CD4-positive, alpha-beta memory T cell (primary cell): ENCODE results near the gene RNU6-9. TPM values are rescaled to one million over a fixed set of nuclear protein-coding genes. Genes with fewer than 3 reads are reported as not detected.
A peak's percentile ranks its signal among the peaks of the same experiment; 100 is the strongest.
"Not testable (repeated sequence)": the region's sequence is repeated elsewhere in the genome, so short reads cannot be mapped to it uniquely, and the experiment has no call there.

Source experiments
- CTCF ChIA-PET: fragments of 350-600 bp; sonication (Branson Sonifier 250); formaldehyde crosslinking; loops from one replicate; lab custom pipeline; 2021; ENCODE audit warnings: inconsistent platforms; ENCODE audit not compliant: partially characterized antibody; lab: Charles Lee
- POLR2A ChIA-PET: fragments of 350-600 bp; sonication (Branson Sonifier 250); formaldehyde crosslinking; loops from one replicate; lab custom pipeline; 2021; ENCODE audit not compliant: partially characterized antibody; lab: Charles Lee
- DNase-seq, 5 donors: peaks; one replicate each; pipeline versions ENCODE4 v3.0.0 to v3.0.0-alpha.2; 2020 to 2022; ENCODE audit warnings: mixed read lengths in 1 of 5
- H3K27ac ChIP-seq: one replicate; pipeline ENCODE4 v1.7.0; 2013; ENCODE audit warnings: low read depth, low read length
- H3K27me3 ChIP-seq: 2 replicates; pipeline ENCODE4 v1.7.0; 2013; ENCODE audit warnings: mild to moderate bottlenecking, low read length, moderate library complexity; ENCODE audit not compliant: insufficient read depth
- H3K36me3 ChIP-seq: 2 replicates; pipeline ENCODE4 v1.7.0; 2013; ENCODE audit warnings: mild to moderate bottlenecking, low read length, moderate library complexity; ENCODE audit not compliant: insufficient read depth
- H3K4me1 ChIP-seq: 2 replicates; pipeline ENCODE4 v1.7.0; 2013; ENCODE audit warnings: mild to moderate bottlenecking, low read length, moderate library complexity; ENCODE audit not compliant: insufficient read depth
- H3K4me3 ChIP-seq, 2 donors: one replicate each; pipeline ENCODE4 v1.7.0; 2013; ENCODE audit warnings: low read length in 2 of 2, mild to moderate bottlenecking in 1 of 2
- H3K9me3 ChIP-seq, 2 donors: one replicate each; pipeline ENCODE4 v1.7.0; 2013; ENCODE audit warnings: low read length in 2 of 2, control low read depth in 1 of 2; ENCODE audit not compliant: control insufficient read depth in 1 of 2
- H3K27ac Mint-ChIP-seq, 7 donors: one replicate each; pipeline ENCODE4 v1.8.0; 2020 to 2021; ENCODE audit warnings: mixed read lengths in 7 of 7, mild to moderate bottlenecking in 6 of 7, inconsistent platforms in 3 of 7, moderate library complexity in 3 of 7
- H3K27me3 Mint-ChIP-seq, 2 donors: one replicate each; pipeline ENCODE4 v1.8.0; 2020 to 2021; ENCODE audit warnings: mixed read lengths in 2 of 2
- H3K36me3 Mint-ChIP-seq, 2 donors: one replicate each; pipeline ENCODE4 v1.8.0; 2020 to 2021; ENCODE audit warnings: mixed read lengths in 2 of 2, inconsistent platforms in 1 of 2, mild to moderate bottlenecking in 1 of 2
- H3K4me1 Mint-ChIP-seq, 4 donors: one replicate each; pipeline ENCODE4 v1.8.0; 2020 to 2021; ENCODE audit warnings: mixed read lengths in 4 of 4, mild to moderate bottlenecking in 1 of 4
- H3K4me3 Mint-ChIP-seq, 8 donors: one replicate each; pipeline ENCODE4 v1.8.0; 2020 to 2021; ENCODE audit warnings: mixed read lengths in 8 of 8, mild to moderate bottlenecking in 7 of 8, moderate library complexity in 6 of 8, inconsistent platforms in 3 of 8
- H3K9me3 Mint-ChIP-seq, 8 donors: one replicate each; pipeline ENCODE4 v1.8.0; 2020 to 2021; ENCODE audit warnings: mixed read lengths in 8 of 8, mild to moderate bottlenecking in 5 of 8, inconsistent platforms in 3 of 8, moderate library complexity in 1 of 8
- intact Hi-C: fragments of 100-400 bp; cut with micrococcal nuclease; formaldehyde crosslinking; loops from one replicate; pipeline ENCODE4 v1.15.1; 2023
- polyA plus RNA-seq, 2 donors: library from polyadenylated mRNA; unstranded; fragments of 300-500 nt; fragmentation: Illumina TruSeq; gene quantifications; one replicate each; pipeline ENCODE4 v1.2.3, GENCODE V29; 2021
- total RNA-seq, 2 experiments: library from RNA; stranded (reverse); gene quantifications; one replicate each; pipeline ENCODE4 v1.2.3, GENCODE V29; 2021

RNU6-9 gene
- total and polyA plus RNA-seq, 4 experiments from 2014 or later: not detected

GRCh38 chr19:889662-890295, 3.5 kb upstream of the RNU6-9 start:
- Mint-ChIP-seq H3K9me3 (peaks cover 0 to 6% (median 0%) of the 10 kb centered on the region in 8 donors), H3K4me3 (peak overlapping the region in 4 of 8 donors; percentile 23 to 74 (median 34)), H3K4me1 (peaks cover 5 to 45% (median 10%) of the 10 kb centered on the region in 4 donors), H3K27me3 (peaks cover 0 to 3% of the 10 kb centered on the region in 2 donors), H3K36me3 (peaks cover 0 to 25% of the 10 kb centered on the region in 2 donors), H3K27ac (peak overlapping the region in 2 of 7 donors; percentile 87 to 95)
- ChIA-PET POLR2A (interaction anchor here (0.6 to 1.3 kb wide), 2 partner anchors 16 to 30 kb away, joined by 3 to 4 read pairs; no protein-coding TSS in a partner anchor), CTCF (interaction anchor here (0.5 kb wide), 1 partner anchor 32 kb away, joined by 3 read pairs; no protein-coding TSS in a partner anchor)
- intact Hi-C loops: no loop called here
- peaks cover 18% of the 10 kb centered on the region for H3K36me3 ChIP-seq
- peaks cover 39% of the 10 kb centered on the region for H3K4me1 ChIP-seq
- H3K4me3 ChIP-seq: no peak overlapping the region
- no peak overlapping the region for H3K27ac ChIP-seq
- no peaks in the 10 kb centered on the region for H3K9me3 ChIP-seq
- no peaks in the 10 kb centered on the region for H3K27me3 ChIP-seq
- DNase-seq: no peak

GRCh38 chr19:890831-891230, 2.5 kb upstream of the RNU6-9 start:
- Histone ChIP-seq H3K27ac (no peak overlapping the region), H3K27me3 (no peaks in the 10 kb centered on the region), H3K9me3 (no peaks in the 10 kb centered on the region), H3K4me1 (peaks cover 39% of the 10 kb centered on the region), H3K4me3 (no peak overlapping the region), H3K36me3 (peaks cover 15% of the 10 kb centered on the region)
- peaks cover 7 to 47% (median 11%) of the 10 kb centered on the region in 4 donors for H3K4me1 Mint-ChIP-seq
- peak overlapping the region in 3 of 7 donors; percentile 32 to 77 (median 63) for H3K27ac Mint-ChIP-seq
- CTCF ChIA-PET: no interaction called here
- peaks cover 0 to 6% (median 0%) of the 10 kb centered on the region in 8 donors for H3K9me3 Mint-ChIP-seq
- peak overlapping the region; percentile 41 to 78 (median 67) for H3K4me3 Mint-ChIP-seq
- POLR2A ChIA-PET: no interaction called here
- DNase-seq: no peak
- H3K27me3 Mint-ChIP-seq: peaks cover 0 to 3% of the 10 kb centered on the region in 2 donors
- intact Hi-C loops: no loop called here
- H3K36me3 Mint-ChIP-seq: peaks cover 0 to 21% of the 10 kb centered on the region in 2 donors

- peak overlapping the region in 1 of 2 donors; percentile 76 for H3K4me3 ChIP-seq
- Mint-ChIP-seq H3K27ac (peak overlapping the region in 5 of 7 donors; percentile 38 to 100 (median 78)), H3K4me1 (peaks cover 7 to 51% (median 11%) of the 10 kb centered on the region in 4 donors), H3K36me3 (peaks cover under 1 to 24% of the 10 kb centered on the region in 2 donors), H3K4me3 (peak overlapping the region; percentile 79 to 87 (median 84))
- H3K27ac ChIP-seq, H3K27me3 ChIP-seq, H3K9me3 Mint-ChIP-seq, intact Hi-C loops, H3K27me3 Mint-ChIP-seq, CTCF ChIA-PET, H3K9me3 ChIP-seq, DNase-seq: not testable (repeated sequence)
- peaks cover 11% of the 10 kb centered on the region for H3K36me3 ChIP-seq
- POLR2A ChIA-PET: interaction anchor here (8.9 kb wide), 1 partner anchor 16 kb away, joined by 252 read pairs; no protein-coding TSS in a partner anchor
- H3K4me1 ChIP-seq: peaks cover 38% of the 10 kb centered on the region
Observed at GRCh38 chr19:891421-892200, 1.7 kb upstream of the RNU6-9 start.

GRCh38 chr19:892243-892893, 916 bp upstream of the RNU6-9 start:
- DNase-seq: no peak
- Histone ChIP-seq H3K4me1 (peaks cover 33% of the 10 kb centered on the region), H3K36me3 (peaks cover 18% of the 10 kb centered on the region), H3K9me3 (no peaks in the 10 kb centered on the region), H3K27me3 (no peaks in the 10 kb centered on the region), H3K27ac (peak overlapping the region; percentile 80), H3K4me3 (peak overlapping the region; percentile 36 to 76)
- CTCF ChIA-PET: interaction anchor here (0.7 to 2.7 kb wide), 7 partner anchors 12 to 29 kb away, joined by 3 to 17 read pairs (median 5); no protein-coding TSS in a partner anchor
- peak overlapping the region; percentile 38 to 100 (median 88) for H3K27ac Mint-ChIP-seq
- peaks cover 5 to 26% of the 10 kb centered on the region in 2 donors for H3K36me3 Mint-ChIP-seq
- peak overlapping the region; percentile 79 to 87 (median 84) for H3K4me3 Mint-ChIP-seq
- H3K4me1 Mint-ChIP-seq: peaks cover 7 to 47% (median 11%) of the 10 kb centered on the region in 4 donors
- POLR2A ChIA-PET: interaction anchor here (0.7 to 8.9 kb wide), 17 partner anchors 10 to 377 kb away, joined by 3 to 252 read pairs (median 7); partner anchors contain the start of genes CIRBP, KISS1R, R3HDM4 and WDR18
- H3K9me3 Mint-ChIP-seq: peaks cover 0 to 6% (median 0%) of the 10 kb centered on the region in 8 donors
- H3K27me3 Mint-ChIP-seq: peaks cover 0 to 3% of the 10 kb centered on the region in 2 donors
- intact Hi-C loops: no loop called here

DNA sequence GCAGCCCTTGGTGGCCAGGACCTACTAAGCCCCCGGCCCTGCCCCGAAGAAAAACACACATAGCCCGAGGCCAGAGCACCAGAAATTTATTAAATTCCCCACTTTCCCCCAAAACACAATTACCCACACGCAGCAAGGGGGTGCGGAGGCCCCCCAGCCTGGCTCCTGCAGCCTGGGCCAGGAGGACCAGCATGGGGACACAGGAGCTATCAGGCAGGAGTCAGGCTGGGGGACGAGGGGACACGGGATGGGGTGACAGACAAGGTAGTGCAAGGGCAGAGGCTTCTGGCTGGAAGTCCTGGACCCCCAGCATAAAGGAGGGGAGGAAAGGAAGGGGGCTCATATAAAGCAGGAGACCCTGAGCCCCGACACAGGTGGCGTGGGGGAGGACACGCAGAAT, 3.1 kb downstream of the RNU6-9 start:
- H3K27ac ChIP-seq: no peak overlapping the region
- H3K4me3 ChIP-seq: no peak overlapping the region
- H3K9me3 ChIP-seq: no peaks in the 10 kb centered on the region
- CTCF ChIA-PET: interaction anchor here (1.0 to 1.6 kb wide), 2 partner anchors 10 to 33 kb away, joined by 4 to 5 read pairs; no protein-coding TSS in a partner anchor
- no peak for DNase-seq
- Mint-ChIP-seq H3K27ac (peak overlapping the region in 2 of 7 donors; percentile 42 to 68), H3K4me3 (peak overlapping the region in 1 of 8 donors; percentile 7), H3K9me3 (peaks cover 0 to 7% (median 0%) of the 10 kb centered on the region in 8 donors), H3K4me1 (peaks cover 7 to 29% (median 10%) of the 10 kb centered on the region in 4 donors), H3K36me3 (peaks cover 5 to 23% of the 10 kb centered on the region in 2 donors), H3K27me3 (peaks cover 0 to 3% of the 10 kb centered on the region in 2 donors)
- intact Hi-C loops: no loop called here
- H3K27me3 ChIP-seq: no peaks in the 10 kb centered on the region
- peaks cover 25% of the 10 kb centered on the region for H3K36me3 ChIP-seq
- POLR2A ChIA-PET: interaction anchor here (1.2 to 8.9 kb wide), 4 partner anchors 11 to 370 kb away, joined by 3 to 252 read pairs (median 26); no protein-coding TSS in a partner anchor
- peaks cover 32% of the 10 kb centered on the region for H3K4me1 ChIP-seq

GRCh38 chr19:896999-897398, 3.7 kb downstream of the RNU6-9 start:
- Mint-ChIP-seq H3K36me3 (peaks cover 5 to 24% of the 10 kb centered on the region in 2 donors), H3K4me3 (no peak overlapping the region), H3K27me3 (peaks cover 0 to 3% of the 10 kb centered on the region in 2 donors), H3K9me3 (peaks cover 0 to 7% (median 0%) of the 10 kb centered on the region in 8 donors), H3K4me1 (peaks cover 7 to 30% (median 10%) of the 10 kb centered on the region in 4 donors), H3K27ac (peak overlapping the region in 3 of 7 donors; percentile 46 to 81 (median 68))
- CTCF ChIA-PET: interaction anchor here (1.0 to 1.6 kb wide), 2 partner anchors 9 to 34 kb away, joined by 4 to 5 read pairs; no protein-coding TSS in a partner anchor
- POLR2A ChIA-PET: interaction anchor here (1.2 to 8.9 kb wide), 3 partner anchors 11 to 369 kb away, joined by 3 to 252 read pairs (median 47); no protein-coding TSS in a partner anchor
- H3K36me3 ChIP-seq: peaks cover 26% of the 10 kb centered on the region
- no peak overlapping the region for H3K27ac ChIP-seq
- H3K4me1 ChIP-seq: peaks cover 31% of the 10 kb centered on the region
- H3K27me3 ChIP-seq: no peaks in the 10 kb centered on the region
- DNase-seq: no peak
- intact Hi-C loops: no loop called here
- H3K4me3 ChIP-seq: no peak overlapping the region
- no peaks in the 10 kb centered on the region for H3K9me3 ChIP-seq
